Esophagus squamous epithelium (tissue), 4 donors: ENCODE results near the gene SIX2.

Experiments used
- CTCF ChIP-seq, 6 experiments: fragments of 450-650 bp in 4 of 6; fragments of 200-600 bp in 2 of 6; sonication (generic) in 2 of 6; IDR thresholded peaks; one replicate each; pipeline ENCODE4 v1.5.1; 2016 to 2019; ENCODE audit warnings: antibody characterized with exemption in 6 of 6, mild to moderate bottlenecking in 4 of 6, moderate library complexity in 4 of 6
- POLR2A ChIP-seq, 4 donors: fragments of 450-650 bp; IDR thresholded peaks; one replicate each; pipeline ENCODE4 v1.6.1; 2017; ENCODE audit warnings: antibody characterized with exemption in 4 of 4, mild to moderate bottlenecking in 4 of 4, moderate library complexity in 3 of 4

DNA sequence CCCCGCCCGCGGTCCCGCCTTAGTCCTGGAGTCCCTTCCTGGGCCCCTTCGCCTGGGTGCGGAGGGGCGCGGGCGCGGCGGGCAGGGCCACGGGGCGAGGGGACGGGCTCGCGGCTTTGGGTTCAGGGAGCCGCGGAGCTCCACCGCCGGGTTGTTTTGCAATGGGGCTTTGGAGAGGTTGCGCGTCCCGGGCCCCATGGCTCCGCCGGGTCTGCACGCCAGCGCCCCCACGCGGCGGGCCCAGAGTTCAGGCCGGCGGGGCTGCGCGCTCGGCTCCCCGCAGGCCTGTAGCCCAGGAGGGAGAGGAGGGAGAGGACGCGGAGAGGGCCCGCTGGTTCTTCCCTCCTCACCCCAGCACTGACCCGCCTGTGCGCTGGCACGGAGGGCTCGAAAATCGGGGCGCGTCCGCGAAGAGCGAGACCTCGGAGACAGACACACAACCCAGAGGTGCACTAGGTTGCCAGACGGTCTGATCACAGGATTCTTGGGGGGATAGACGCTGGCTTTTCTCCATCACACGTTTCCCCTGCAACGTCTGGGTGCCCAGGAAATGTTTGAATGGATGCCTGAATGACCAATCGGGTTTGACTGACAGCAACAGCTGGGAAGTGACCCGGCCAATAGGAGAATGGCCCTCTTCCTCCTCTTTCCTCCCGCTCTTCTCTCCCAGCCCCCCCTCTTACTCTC, 4.9 kb upstream of the SIX2 start:
- peak; percentile 13 to 55 (median 51) for TF ChIP-seq CTCF (IDR thresholded peaks at IDR 0.05)
- no peak for TF ChIP-seq POLR2A (IDR thresholded peaks at IDR 0.05)
